ENCODE data around the gene KRTAP2-1.
"Not testable (repeated sequence)": the region's sequence is repeated elsewhere in the genome, so short reads cannot be mapped to it uniquely, and the experiment has no call there.

KRTAP2-1 gene

GRCh38 chr17:41046735-41047465 lies at the start of gene KRTAP2-1:
KRTAP2-1 (minus strand) TSS chr17:41047316; CDS start chr17:41047267, 49 bp downstream.
- not testable (repeated sequence) for H3K4me3 Mint-ChIP-seq; H3K36me3 Mint-ChIP-seq; H3K4me1 Mint-ChIP-seq (ENCODE audit: low read depth); H3K9me3 Mint-ChIP-seq (ENCODE audit: low read depth); H3K27ac Mint-ChIP-seq
- peaks cover 13% of the 10 kb centered on the region for H3K27me3 Mint-ChIP-seq

GRCh38 chr17:41096055-41096454 lies 48.9 kb upstream of the KRTAP2-1 start:
- H3K27ac Mint-ChIP-seq, result no peak overlapping the region
- no peak overlapping the region for H3K4me3 Mint-ChIP-seq
- H3K36me3 Mint-ChIP-seq, result peaks cover 2% of the 10 kb centered on the region
- H3K9me3 Mint-ChIP-seq (ENCODE audit: low read depth), result no peaks in the 10 kb centered on the region
- peaks cover 7% of the 10 kb centered on the region for H3K27me3 Mint-ChIP-seq
- peaks cover 9% of the 10 kb centered on the region for H3K4me1 Mint-ChIP-seq (ENCODE audit: low read depth)

DNA sequence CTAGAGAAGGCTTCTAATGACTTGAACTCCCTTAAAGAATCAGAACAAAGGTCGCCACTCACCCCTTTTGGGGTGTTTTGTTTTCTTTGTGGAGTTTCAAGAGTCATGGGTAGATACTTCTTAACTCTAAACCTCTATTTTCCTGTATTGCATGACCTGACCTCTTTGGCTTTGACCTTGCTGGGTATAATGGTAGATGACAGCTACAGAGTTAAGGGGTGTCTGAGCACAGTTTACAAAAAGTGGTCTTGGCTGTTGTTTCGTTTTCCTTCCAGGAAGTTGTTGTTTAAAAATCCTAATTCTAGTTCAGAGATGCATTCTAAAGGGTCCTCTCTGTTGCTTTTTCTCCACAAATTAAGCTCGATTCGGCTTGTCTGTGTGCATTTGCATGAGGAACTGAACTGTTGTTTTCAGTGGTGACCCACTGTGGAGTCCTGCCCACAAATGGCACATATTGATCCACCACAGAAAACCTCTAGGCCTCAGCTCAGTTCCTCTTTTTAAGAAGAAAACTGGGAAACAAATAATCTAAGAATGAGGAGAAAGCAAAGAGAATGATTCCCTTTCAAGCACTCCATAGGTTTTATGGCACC lies 41.7 kb upstream of the KRTAP2-1 start:
- not testable (repeated sequence) for H3K4me3 Mint-ChIP-seq; H3K36me3 Mint-ChIP-seq; H3K9me3 Mint-ChIP-seq (ENCODE audit: low read depth); H3K27ac Mint-ChIP-seq; H3K4me1 Mint-ChIP-seq (ENCODE audit: low read depth); H3K27me3 Mint-ChIP-seq

DNA sequence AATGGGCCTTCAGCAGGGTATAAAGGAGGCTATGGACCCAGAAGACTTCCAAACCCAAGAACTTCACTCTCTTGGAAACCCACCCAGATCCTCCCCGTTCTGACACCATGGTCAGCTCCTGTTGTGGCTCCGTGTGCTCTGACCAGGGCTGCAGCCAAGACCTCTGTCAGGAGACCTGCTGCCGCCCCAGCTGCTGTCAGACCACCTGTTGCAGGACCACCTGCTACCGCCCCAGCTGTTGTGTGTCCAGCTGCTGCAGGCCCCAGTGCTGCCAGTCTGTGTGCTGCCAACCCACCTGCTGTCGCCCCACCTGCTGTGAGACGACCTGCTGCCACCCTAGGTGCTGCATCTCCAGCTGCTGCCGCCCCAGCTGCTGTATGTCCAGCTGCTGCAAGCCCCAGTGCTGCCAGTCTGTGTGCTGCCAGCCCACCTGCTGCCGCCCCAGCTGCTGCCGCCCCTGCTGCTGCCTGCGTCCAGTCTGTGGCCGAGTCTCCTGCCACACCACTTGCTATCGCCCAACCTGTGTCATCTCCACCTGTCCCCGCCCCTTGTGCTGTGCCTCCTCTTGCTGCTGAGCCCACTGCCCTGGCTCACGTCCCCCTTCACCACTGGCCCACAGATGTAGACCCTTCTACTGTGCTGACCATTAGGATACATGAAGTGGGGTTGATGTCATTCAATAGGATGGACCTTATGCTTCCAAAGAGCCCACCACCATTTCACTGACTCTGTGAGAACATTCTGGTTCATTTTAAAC lies 37.2 kb upstream of the KRTAP2-1 start, which contains the start of gene KRTAP4-7:
Gene KRTAP4-7, plus strand, starts transcription at position 51 of the 757 bp plus-strand sequence. Its CDS starts 57 bp downstream, at position 108.
- H3K27ac Mint-ChIP-seq; H3K36me3 Mint-ChIP-seq; H3K9me3 Mint-ChIP-seq (ENCODE audit: low read depth); H3K4me3 Mint-ChIP-seq; H3K27me3 Mint-ChIP-seq; H3K4me1 Mint-ChIP-seq (ENCODE audit: low read depth): not testable (repeated sequence)

GRCh38 chr17:41083427-41083826 lies 36.3 kb upstream of the KRTAP2-1 start:
- H3K4me1 Mint-ChIP-seq (ENCODE audit: low read depth); H3K27me3 Mint-ChIP-seq; H3K9me3 Mint-ChIP-seq (ENCODE audit: low read depth); H3K36me3 Mint-ChIP-seq; H3K27ac Mint-ChIP-seq; H3K4me3 Mint-ChIP-seq: not testable (repeated sequence)

- Mint-ChIP-seq H3K27ac (no peak overlapping the region), H3K27me3 (peaks cover 8% of the 10 kb centered on the region), H3K4me3 (no peak overlapping the region), H3K36me3 (no peaks in the 10 kb centered on the region), H3K4me1 (ENCODE audit: low read depth) (no peaks in the 10 kb centered on the region), H3K9me3 (ENCODE audit: low read depth) (peaks cover 5% of the 10 kb centered on the region)
These were observed 35.5 kb upstream of the KRTAP2-1 start for GRCh38 chr17:41082626-41083025.

GRCh38 chr17:41076788-41077187 lies 29.7 kb upstream of the KRTAP2-1 start:
- H3K9me3 Mint-ChIP-seq (ENCODE audit: low read depth), result no peaks in the 10 kb centered on the region
- no peaks in the 10 kb centered on the region for H3K36me3 Mint-ChIP-seq
- H3K27me3 Mint-ChIP-seq, result peaks cover 17% of the 10 kb centered on the region
- no peak overlapping the region for H3K4me3 Mint-ChIP-seq
- H3K27ac Mint-ChIP-seq, result no peak overlapping the region
- no peaks in the 10 kb centered on the region for H3K4me1 Mint-ChIP-seq (ENCODE audit: low read depth)

GRCh38 chr17:41073676-41074075 lies 26.6 kb upstream of the KRTAP2-1 start:
- Mint-ChIP-seq H3K36me3 (no peaks in the 10 kb centered on the region), H3K27me3 (peaks cover 12% of the 10 kb centered on the region), H3K4me1 (ENCODE audit: low read depth) (no peaks in the 10 kb centered on the region), H3K4me3 (no peak overlapping the region), H3K27ac (no peak overlapping the region), H3K9me3 (ENCODE audit: low read depth) (no peaks in the 10 kb centered on the region)

- Mint-ChIP-seq H3K4me3 (no peak overlapping the region), H3K36me3 (no peaks in the 10 kb centered on the region), H3K27ac (no peak overlapping the region)
These were observed 24.7 kb upstream of the KRTAP2-1 start for GRCh38 chr17:41071606-41072360.

GRCh38 chr17:41069031-41069430 lies 21.9 kb upstream of the KRTAP2-1 start:
- no peaks in the 10 kb centered on the region for H3K9me3 Mint-ChIP-seq (ENCODE audit: low read depth)
- no peak overlapping the region for H3K27ac Mint-ChIP-seq
- no peak overlapping the region for H3K4me3 Mint-ChIP-seq
- no peaks in the 10 kb centered on the region for H3K36me3 Mint-ChIP-seq
- no peaks in the 10 kb centered on the region for H3K27me3 Mint-ChIP-seq
- peaks cover 2% of the 10 kb centered on the region for H3K4me1 Mint-ChIP-seq (ENCODE audit: low read depth)

More at GRCh38 chr17:41071606-41072360, 24.7 kb upstream of the KRTAP2-1 start:
- Mint-ChIP-seq H3K4me1 (ENCODE audit: low read depth) (peaks cover 2% of the 10 kb centered on the region), H3K9me3 (ENCODE audit: low read depth) (no peaks in the 10 kb centered on the region), H3K27me3 (peaks cover 8% of the 10 kb centered on the region)

GRCh38 chr17:41067281-41067680 lies 20.2 kb upstream of the KRTAP2-1 start:
- Mint-ChIP-seq H3K4me1 (ENCODE audit: low read depth) (peaks cover 2% of the 10 kb centered on the region), H3K36me3 (no peaks in the 10 kb centered on the region), H3K27ac (no peak overlapping the region), H3K9me3 (ENCODE audit: low read depth) (no peaks in the 10 kb centered on the region), H3K4me3 (no peak overlapping the region), H3K27me3 (no peaks in the 10 kb centered on the region)

DNA sequence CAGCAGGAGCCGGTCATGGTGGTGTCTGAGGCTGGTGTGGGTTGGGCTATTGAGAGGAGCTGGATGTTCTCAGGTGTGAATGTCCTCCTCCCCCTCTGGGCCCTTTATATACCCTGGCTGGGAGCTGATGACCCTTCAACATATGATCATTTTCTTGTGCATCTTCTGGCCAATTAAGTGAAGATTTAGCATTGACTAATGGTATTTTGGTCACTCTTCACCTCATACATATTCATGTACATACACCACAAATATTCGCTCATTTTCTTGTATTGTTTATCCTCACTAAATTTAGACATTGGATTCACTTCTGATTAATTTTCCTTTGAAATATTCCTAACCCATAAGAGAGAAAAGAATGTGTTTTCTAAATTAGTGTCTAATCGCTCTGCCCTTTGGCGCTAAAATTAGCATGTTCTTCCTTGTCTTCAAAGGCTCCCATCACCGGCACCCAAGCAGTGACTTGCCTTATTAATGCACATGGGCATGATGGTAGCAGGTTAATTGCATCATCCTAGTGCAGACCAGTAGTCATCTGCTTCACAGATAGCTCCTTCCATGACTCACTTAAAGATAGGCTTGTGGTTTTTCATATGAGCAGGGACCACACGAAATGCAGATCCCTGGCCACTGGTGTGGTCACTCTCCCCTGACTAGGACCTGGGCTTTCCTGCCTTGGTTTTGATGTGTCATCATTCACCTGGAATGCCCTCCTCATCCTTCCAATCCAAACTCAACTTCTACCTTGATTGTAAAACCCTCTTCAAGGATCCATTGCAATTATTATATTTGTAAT lies 18.9 kb upstream of the KRTAP2-1 start, which contains the start of gene KRTAP2-4:
Gene KRTAP2-4, minus strand, starts transcription at position 51 of the 796 bp plus-strand sequence. Its CDS starts 34 bp downstream, at position 17.
- Mint-ChIP-seq H3K27me3 (peaks cover 9% of the 10 kb centered on the region), H3K4me1 (ENCODE audit: low read depth) (peaks cover 2% of the 10 kb centered on the region), H3K27ac (no peak within 1 kb of the TSS), H3K36me3 (no peaks in the 10 kb centered on the region), H3K4me3 (no peak within 1 kb of the TSS), H3K9me3 (ENCODE audit: low read depth) (no peaks in the 10 kb centered on the region)

DNA sequence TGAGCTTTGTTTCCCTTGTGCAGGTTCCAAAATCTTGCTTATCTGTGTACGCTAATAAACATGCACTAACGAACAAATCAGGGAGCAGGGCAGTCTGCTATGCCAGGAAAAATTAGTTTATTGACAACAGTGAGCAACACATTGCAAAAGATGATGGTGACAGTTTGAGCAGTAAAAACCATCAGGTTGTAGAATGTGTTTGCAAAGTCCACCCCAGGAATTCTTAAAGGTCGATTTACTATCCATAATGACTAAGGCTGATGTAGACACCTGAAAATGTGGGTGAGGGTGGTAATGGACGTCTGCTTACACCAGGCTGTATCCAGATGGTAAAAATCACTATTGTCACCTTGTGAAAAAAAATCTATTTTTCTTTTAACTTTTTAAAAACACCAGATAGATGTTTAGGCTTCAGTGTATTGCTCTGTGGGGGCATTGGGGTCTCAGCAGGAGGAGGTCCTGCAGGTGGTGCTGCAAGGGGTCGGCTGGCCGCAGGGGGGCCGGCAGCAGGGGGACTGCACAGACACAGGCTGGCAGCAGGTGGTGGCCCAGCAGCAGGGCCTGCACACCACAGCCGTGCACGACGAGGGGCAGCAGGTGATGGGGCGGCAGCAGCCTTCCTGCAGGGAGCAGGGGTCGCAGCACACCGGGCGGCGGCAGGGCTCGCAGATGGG lies 18.0 kb upstream of the KRTAP2-1 start:
- H3K9me3 Mint-ChIP-seq (ENCODE audit: low read depth); H3K4me3 Mint-ChIP-seq; H3K36me3 Mint-ChIP-seq; H3K4me1 Mint-ChIP-seq (ENCODE audit: low read depth); H3K27ac Mint-ChIP-seq: not testable (repeated sequence)
- peaks cover 14% of the 10 kb centered on the region for H3K27me3 Mint-ChIP-seq

DNA sequence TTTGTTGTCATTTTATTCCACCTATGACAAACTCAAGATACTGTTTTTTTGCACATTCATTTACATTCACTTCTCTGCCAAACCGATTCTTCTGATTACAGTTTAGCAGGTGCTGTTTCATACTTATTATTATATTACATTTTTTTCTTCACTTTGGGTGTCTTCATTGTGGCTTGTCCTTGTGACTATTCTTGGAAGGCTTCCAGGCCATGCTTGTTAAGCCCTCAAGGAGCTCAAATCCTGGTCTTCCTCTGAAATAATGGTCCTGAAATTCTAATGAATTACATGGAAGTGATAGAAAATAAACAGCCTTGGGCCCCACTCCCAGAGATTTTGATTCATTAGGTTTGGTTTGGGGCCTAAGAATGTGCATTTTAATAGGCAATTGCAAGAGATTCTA lies 17.2 kb upstream of the KRTAP2-1 start:
- no peak overlapping the region for H3K4me3 Mint-ChIP-seq
- H3K4me1 Mint-ChIP-seq (ENCODE audit: low read depth), result peaks cover 3% of the 10 kb centered on the region
- H3K36me3 Mint-ChIP-seq, result no peaks in the 10 kb centered on the region
- no peak overlapping the region for H3K27ac Mint-ChIP-seq
- H3K9me3 Mint-ChIP-seq (ENCODE audit: low read depth), result no peaks in the 10 kb centered on the region
- H3K27me3 Mint-ChIP-seq, result peaks cover 18% of the 10 kb centered on the region
